ENCODE results near the gene CYP24A1. TPM values are rescaled to one million over a fixed set of nuclear protein-coding genes. Genes with fewer than 3 reads are reported as not detected.

The CYP24A1 gene
- total and polyA plus RNA-seq, 2 of the 8 experiments (the other 6 are each of a cell fraction or from before 2014, with no cell fraction given), result not detected

GRCh38 chr20:54162378-54163009 is 11.3 kb downstream of the CYP24A1 start (continued):
- no peak for TF ChIP-seq CTCF (IDR thresholded peaks at IDR 0.05; ENCODE audit: control extremely low read depth in 1 of 3, insufficient read depth in 1 of 3, low read depth in 1 of 3, low read length in 3 of 3)
- no peak for TF ChIP-seq ASH2L (IDR thresholded peaks at IDR 0.05; ENCODE audit: low read length)
- TF ChIP-seq E2F6 (IDR thresholded peaks at IDR 0.05), result no peak
